GM21528 (cell line): ENCODE measurements around the gene OR7A5.
"Not testable (repeated sequence)": the region's sequence is repeated elsewhere in the genome, so short reads cannot be mapped to it uniquely, and the experiment has no call there.

Source experiments
- ATAC-seq: cut with Tn5 transposase; IDR thresholded peaks from one replicate; pipeline ENCODE4 v1.9.1; 2021; ENCODE audit warnings: mild to moderate bottlenecking, moderate library complexity; ENCODE audit not compliant: unreplicated experiment, low FRiP score

Gene OR7A5

GRCh38 chr19:14835011-14835410 lies at the start of gene OR7A5, which contains the start of gene OR7C1:
Gene OR7A5, minus strand, starts transcription at chr19:14835185. Its CDS starts 6,944 bp downstream, at chr19:14828241.
Gene OR7C1, minus strand, starts transcription at chr19:14835185. Its CDS starts 35,049 bp downstream, at chr19:14800136.
- no peak for ATAC-seq

- no peak for ATAC-seq
Measured at GRCh38 chr19:14871619-14872230, 36.7 kb upstream of the OR7A5 start.

GRCh38 chr19:14868497-14868896 lies 33.5 kb upstream of the OR7A5 start:
- no peak for ATAC-seq

GRCh38 chr19:14848822-14849221 lies 13.8 kb upstream of the OR7A5 start, which contains the start of gene OR7A10:
Gene OR7A10, minus strand, starts transcription at chr19:14848922. Its CDS starts 7,045 bp downstream, at chr19:14841877.
- no peak for ATAC-seq

- no peak for ATAC-seq
Measured at GRCh38 chr19:14843578-14843977, 8.6 kb upstream of the OR7A5 start.

- no peak for ATAC-seq
Measured at GRCh38 chr19:14843169-14843568, 8.2 kb upstream of the OR7A5 start.

GRCh38 chr19:14840206-14840605 lies 5.2 kb upstream of the OR7A5 start:
- ATAC-seq: no peak

GRCh38 chr19:14837391-14837790 lies 2.4 kb upstream of the OR7A5 start:
- no peak for ATAC-seq

- ATAC-seq: no peak
Measured at GRCh38 chr19:14830702-14831101, 4.3 kb downstream of the OR7A5 start.

- no peak for ATAC-seq
Measured at GRCh38 chr19:14826006-14826405, 9.0 kb downstream of the OR7A5 start.

- ATAC-seq: no peak
Measured at GRCh38 chr19:14821937-14822336, 13.0 kb downstream of the OR7A5 start.

- ATAC-seq: no peak
Measured at GRCh38 chr19:14818588-14818987, 16.4 kb downstream of the OR7A5 start.

- ATAC-seq: no peak
Measured at GRCh38 chr19:14817052-14817451, 17.9 kb downstream of the OR7A5 start.

- no peak for ATAC-seq
Measured at GRCh38 chr19:14814982-14815652, 19.9 kb downstream of the OR7A5 start.

- ATAC-seq: no peak
Measured at GRCh38 chr19:14809272-14810057, 25.5 kb downstream of the OR7A5 start.

- no peak for ATAC-seq
Measured at GRCh38 chr19:14804765-14805164, 30.2 kb downstream of the OR7A5 start.

GRCh38 chr19:14798760-14799159 lies 36.2 kb downstream of the OR7A5 start:
- ATAC-seq: no peak

GRCh38 chr19:14796021-14796420 lies 39.0 kb downstream of the OR7A5 start:
- ATAC-seq: no peak

GRCh38 chr19:14795078-14795721 lies 39.8 kb downstream of the OR7A5 start:
- no peak for ATAC-seq

GRCh38 chr19:14792250-14792649 lies 42.7 kb downstream of the OR7A5 start:
- not testable (repeated sequence) for ATAC-seq

- no peak for ATAC-seq
Measured at GRCh38 chr19:14786421-14786851, 48.5 kb downstream of the OR7A5 start.
